Peyer's patch (tissue), 4 donors: ENCODE measurements around the gene IMMP2L. TPM values are rescaled to one million over a fixed set of nuclear protein-coding genes. Genes with fewer than 3 reads are reported as not detected.
A peak's percentile ranks its signal among the peaks of the same experiment; 100 is the strongest.

Experiments
- DNase-seq, 3 donors: peaks; one replicate each; pipeline ENCODE4 v3.0.0-alpha.2; 2017 to 2019
- H3K27ac ChIP-seq, 4 donors: fragments of 200-600 bp; sonication (generic); one replicate each; pipeline ENCODE4 v1.5.1; 2016 to 2019
- H3K27me3 ChIP-seq, 2 donors: fragments of 200-600 bp; sonication (generic); one replicate each; pipeline ENCODE4 v1.5.1; 2019
- H3K36me3 ChIP-seq, 3 donors: fragments of 200-600 bp; sonication (generic); one replicate each; pipeline ENCODE4 v1.5.1; 2016 to 2019
- H3K4me1 ChIP-seq, 4 donors: fragments of 200-600 bp; sonication (generic); one replicate each; pipeline ENCODE4 v1.5.1; 2016 to 2019
- H3K4me3 ChIP-seq, 4 donors: fragments of 200-600 bp; sonication (generic); 1 replicate in 3 of 4; 2 replicates in 1 of 4; pipeline ENCODE4 v1.5.1; 2016 to 2019; ENCODE audit warnings: mild to moderate bottlenecking in 1 of 4
- H3K9me3 ChIP-seq, 4 donors: fragments of 200-600 bp; sonication (generic); one replicate each; pipeline ENCODE4 v1.5.1; 2016 to 2019; ENCODE audit warnings: mild to moderate bottlenecking in 1 of 4
- POLR2A ChIP-seq, 2 donors: fragments of 450-650 bp; IDR thresholded peaks; one replicate each; pipeline ENCODE4 v1.5.1; 2017; ENCODE audit warnings: antibody characterized with exemption in 2 of 2, mild to moderate bottlenecking in 2 of 2, moderate library complexity in 2 of 2
- total RNA-seq, 4 donors: library from RNA; depleted of rRNA; stranded (reverse); fragments of >200 nt; gene quantifications; one replicate each; pipeline ENCODE4 v1.1.0, GENCODE V29; 2016
- TF ChIP-seq, protein P1 (sequence below), 6 experiments: fragments of 450-650 bp in 4 of 6; fragments of 200-600 bp in 2 of 6; sonication (generic) in 1 of 6; IDR thresholded peaks; one replicate each; pipeline ENCODE4 v1.5.1; 2017 to 2019; ENCODE audit warnings: antibody characterized with exemption in 6 of 6, mild to moderate bottlenecking in 3 of 6, moderate library complexity in 1 of 6

The IMMP2L gene
- total RNA-seq, 4 donors from 2014 or later, result 5.1 to 16.5 (median 10.9) TPM

GRCh38 chr7:111578754-111579153 lies 16.5 kb upstream of the IMMP2L start:
- Histone ChIP-seq H3K4me1 (no peaks in the 10 kb centered on the region), H3K27ac (no peak overlapping the region), H3K9me3 (no peaks in the 10 kb centered on the region), H3K4me3 (no peak overlapping the region), H3K36me3 (no peaks in the 10 kb centered on the region), H3K27me3 (no peaks in the 10 kb centered on the region)
- TF ChIP-seq, protein P1, sequence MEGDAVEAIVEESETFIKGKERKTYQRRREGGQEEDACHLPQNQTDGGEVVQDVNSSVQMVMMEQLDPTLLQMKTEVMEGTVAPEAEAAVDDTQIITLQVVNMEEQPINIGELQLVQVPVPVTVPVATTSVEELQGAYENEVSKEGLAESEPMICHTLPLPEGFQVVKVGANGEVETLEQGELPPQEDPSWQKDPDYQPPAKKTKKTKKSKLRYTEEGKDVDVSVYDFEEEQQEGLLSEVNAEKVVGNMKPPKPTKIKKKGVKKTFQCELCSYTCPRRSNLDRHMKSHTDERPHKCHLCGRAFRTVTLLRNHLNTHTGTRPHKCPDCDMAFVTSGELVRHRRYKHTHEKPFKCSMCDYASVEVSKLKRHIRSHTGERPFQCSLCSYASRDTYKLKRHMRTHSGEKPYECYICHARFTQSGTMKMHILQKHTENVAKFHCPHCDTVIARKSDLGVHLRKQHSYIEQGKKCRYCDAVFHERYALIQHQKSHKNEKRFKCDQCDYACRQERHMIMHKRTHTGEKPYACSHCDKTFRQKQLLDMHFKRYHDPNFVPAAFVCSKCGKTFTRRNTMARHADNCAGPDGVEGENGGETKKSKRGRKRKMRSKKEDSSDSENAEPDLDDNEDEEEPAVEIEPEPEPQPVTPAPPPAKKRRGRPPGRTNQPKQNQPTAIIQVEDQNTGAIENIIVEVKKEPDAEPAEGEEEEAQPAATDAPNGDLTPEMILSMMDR (IDR thresholded peaks at IDR 0.05), result no peak
- TF ChIP-seq POLR2A (IDR thresholded peaks at IDR 0.05), result no peak
- DNase-seq, result no peak

DNA sequence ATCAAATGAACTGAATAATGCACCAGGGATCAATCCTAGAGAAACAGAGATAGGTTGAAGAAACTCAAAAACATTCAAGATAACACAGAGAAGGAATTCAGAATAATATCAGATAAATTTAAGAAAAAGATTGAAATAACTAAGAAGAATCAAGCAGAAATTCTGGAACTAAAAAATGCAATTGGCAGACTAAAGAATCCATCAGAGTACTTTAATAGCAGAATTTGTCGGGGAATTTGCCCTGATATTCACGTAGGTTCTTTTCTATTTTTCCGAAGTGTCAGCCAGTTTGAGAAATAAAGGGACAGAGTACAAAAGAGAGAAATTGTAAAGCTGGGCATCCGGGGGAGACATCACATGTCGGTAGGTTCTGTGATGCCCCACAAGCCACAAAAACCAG lies 9.4 kb upstream of the IMMP2L start:
- Histone ChIP-seq H3K36me3 (no peaks in the 10 kb centered on the region), H3K27ac (no peak overlapping the region), H3K9me3 (peaks cover 0 to 8% (median 1%) of the 10 kb centered on the region in 4 donors), H3K27me3 (no peaks in the 10 kb centered on the region), H3K4me3 (no peak overlapping the region), H3K4me1 (no peaks in the 10 kb centered on the region)
- DNase-seq, result no peak
- TF ChIP-seq, protein P1 (IDR thresholded peaks at IDR 0.05), result no peak
- TF ChIP-seq POLR2A (IDR thresholded peaks at IDR 0.05), result no peak

GRCh38 chr7:111568870-111569462 lies 6.7 kb upstream of the IMMP2L start:
- H3K27me3 ChIP-seq, result no peaks in the 10 kb centered on the region
- no peak for DNase-seq
- H3K27ac ChIP-seq, result no peak overlapping the region
- no peak overlapping the region for H3K4me3 ChIP-seq
- peaks cover 0 to 8% (median 1%) of the 10 kb centered on the region in 4 donors for H3K9me3 ChIP-seq
- H3K4me1 ChIP-seq, result no peaks in the 10 kb centered on the region
- no peaks in the 10 kb centered on the region for H3K36me3 ChIP-seq
- TF ChIP-seq POLR2A (IDR thresholded peaks at IDR 0.05), result no peak
- TF ChIP-seq, protein P1 (IDR thresholded peaks at IDR 0.05), result no peak

DNA sequence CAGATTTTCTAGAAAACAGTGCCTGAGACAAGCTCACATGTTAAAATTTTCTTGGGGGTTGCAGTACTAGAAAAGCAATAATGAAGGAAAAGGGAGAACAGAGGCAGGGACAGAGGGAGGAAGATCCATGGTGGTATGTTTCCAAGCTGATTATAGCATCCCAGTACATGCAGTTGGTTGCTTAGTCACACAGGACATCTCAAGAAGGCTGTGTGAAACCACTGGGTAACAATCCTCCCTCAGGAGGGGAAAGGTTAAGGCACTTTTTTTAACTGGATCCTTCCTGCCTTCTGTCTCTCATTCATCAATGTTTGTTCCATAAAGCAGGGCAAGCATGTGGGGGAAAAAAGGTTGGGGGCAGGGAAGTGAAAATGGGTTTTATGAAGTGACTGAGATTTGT lies 6.1 kb upstream of the IMMP2L start:
- Histone ChIP-seq H3K27me3 (no peaks in the 10 kb centered on the region), H3K9me3 (peaks cover 0 to 8% (median 1%) of the 10 kb centered on the region in 4 donors), H3K27ac (no peak overlapping the region), H3K4me3 (no peak overlapping the region), H3K4me1 (no peaks in the 10 kb centered on the region), H3K36me3 (no peaks in the 10 kb centered on the region)
- DNase-seq, result no peak
- TF ChIP-seq, protein P1 (IDR thresholded peaks at IDR 0.05), result no peak
- TF ChIP-seq POLR2A (IDR thresholded peaks at IDR 0.05), result no peak

DNA sequence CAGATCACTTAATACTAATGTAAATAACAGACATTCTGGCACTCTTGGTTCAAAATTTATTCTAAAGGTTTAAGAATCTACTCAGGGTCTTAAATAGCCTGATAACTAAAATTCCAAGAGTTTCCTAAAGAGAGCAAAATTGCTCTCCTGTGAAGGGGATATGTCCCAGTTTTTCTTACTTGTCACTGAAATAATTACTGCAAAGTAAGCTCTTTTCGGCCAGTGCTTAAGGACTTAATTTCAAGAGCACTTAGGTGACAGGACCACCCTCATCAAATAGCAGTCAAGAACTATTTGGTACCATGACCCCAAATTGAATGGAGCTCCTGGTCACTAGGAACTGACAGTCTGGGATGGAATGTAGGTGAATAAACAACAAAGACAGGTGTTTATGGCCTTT lies 1.8 kb upstream of the IMMP2L start:
- DNase-seq, result no peak
- H3K27ac ChIP-seq, result no peak overlapping the region
- no peak overlapping the region for H3K4me3 ChIP-seq
- no peaks in the 10 kb centered on the region for H3K27me3 ChIP-seq
- no peaks in the 10 kb centered on the region for H3K36me3 ChIP-seq
- TF ChIP-seq, protein P1 (IDR thresholded peaks at IDR 0.05), result no peak
- no peak for TF ChIP-seq POLR2A (IDR thresholded peaks at IDR 0.05)
- H3K4me1 ChIP-seq, result peaks cover 0 to 13% (median 3%) of the 10 kb centered on the region in 4 donors
- H3K9me3 ChIP-seq, result no peaks in the 10 kb centered on the region

DNA sequence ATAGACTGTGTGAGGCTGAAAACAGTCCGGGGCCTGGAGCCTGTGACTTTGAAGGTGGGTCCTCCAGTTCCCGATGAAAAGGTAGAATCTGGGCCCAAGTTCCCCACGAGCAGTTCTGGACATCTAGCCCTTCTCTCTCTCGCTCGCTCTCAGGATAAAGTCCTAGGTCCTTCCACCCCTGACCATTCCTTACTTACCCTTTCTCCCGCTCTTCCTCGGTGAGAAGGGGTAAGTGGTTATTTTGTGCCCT lies 713 bp downstream of the IMMP2L start:
- Histone ChIP-seq H3K27me3 (no peaks in the 10 kb centered on the region), H3K27ac (peak overlapping the region in 3 of 4 donors; percentile 83 to 92 (median 85)), H3K4me3 (peak overlapping the region; percentile 74 to 91 (median 89)), H3K4me1 (peaks cover 0 to 13% (median 3%) of the 10 kb centered on the region in 4 donors), H3K9me3 (no peaks in the 10 kb centered on the region), H3K36me3 (no peaks in the 10 kb centered on the region)
- no peak for DNase-seq
- TF ChIP-seq, protein P1 (IDR thresholded peaks at IDR 0.05), result no peak
- TF ChIP-seq POLR2A (IDR thresholded peaks at IDR 0.05), result no peak
